ENCODE data around the gene IL18. TPM values are rescaled to one million over a fixed set of nuclear protein-coding genes. Genes with fewer than 3 reads are reported as not detected.

Gene IL18
- total RNA-seq, 6 experiments from 2014 or later: 2.7 to 7.2 (median 4.4) TPM

DNA sequence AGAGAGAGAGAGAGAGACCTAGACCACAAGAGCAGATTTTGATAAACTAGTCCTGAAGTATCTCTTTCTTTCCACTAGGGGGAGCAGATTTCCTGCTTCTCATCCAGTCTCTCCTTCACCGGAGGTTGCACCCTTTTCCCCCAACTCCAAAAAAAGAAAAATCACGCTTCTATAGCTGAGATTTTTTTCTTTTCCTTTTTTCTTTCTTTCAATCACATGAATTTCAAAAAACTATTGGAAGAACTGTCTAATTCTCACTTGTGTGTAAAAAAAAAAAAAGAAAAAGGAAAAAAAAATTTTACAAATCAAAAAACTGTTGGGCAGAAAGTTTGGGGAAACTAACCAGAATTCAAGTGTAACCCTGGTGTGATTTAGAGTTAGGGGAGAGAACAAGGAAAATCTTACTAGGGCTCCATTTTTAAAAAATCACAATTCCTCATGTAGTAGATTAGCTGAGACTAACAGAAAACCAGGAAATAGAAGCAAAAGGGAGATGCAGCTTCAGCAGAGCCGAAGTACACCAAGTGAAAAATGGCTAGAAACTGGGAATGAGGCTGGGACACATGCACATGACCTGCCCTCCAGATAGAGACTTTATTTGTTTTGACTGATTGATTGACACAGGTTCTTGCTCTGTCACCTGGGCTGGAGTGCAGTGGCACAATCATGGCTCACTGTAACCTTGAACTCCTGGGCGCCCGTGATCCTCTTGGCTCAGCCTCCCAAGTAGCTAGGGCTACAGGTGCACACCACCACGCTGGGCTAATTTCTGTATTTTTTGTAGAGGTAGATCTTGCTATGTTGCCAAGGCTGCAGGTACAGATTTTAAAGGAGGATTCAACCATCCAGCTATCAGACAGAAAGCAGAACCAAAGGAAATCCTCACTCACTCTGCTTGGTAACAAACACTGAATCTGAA lies 50.1 kb downstream of the IL18 start:
- intact Hi-C loops (cut with DNase I): no loop called here
- 32% methylated on average over 5 of the region's 6 CpGs for WGBS (ENCODE audit: insufficient coverage, low coverage, low lambda C conversion rate, missing lambda C conversion rate)
- no peak for DNase-seq

DNA sequence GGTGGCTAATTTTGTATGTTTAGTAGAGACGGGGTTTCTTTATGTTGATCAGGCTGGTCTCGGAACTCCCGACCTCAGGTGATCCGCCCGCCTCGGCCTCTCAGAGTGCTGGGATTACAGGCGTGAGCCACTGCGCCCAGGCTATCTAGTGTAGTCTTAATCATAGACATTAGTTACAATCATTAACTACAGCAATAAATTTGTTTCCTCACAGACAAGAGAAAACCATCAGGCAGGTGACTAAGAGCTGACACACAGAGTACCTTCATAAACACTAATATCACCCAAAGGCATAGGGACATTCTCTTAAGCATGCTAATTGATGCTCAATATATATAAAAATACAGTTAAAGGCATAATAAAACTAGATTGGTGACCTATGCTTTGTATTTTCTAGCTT lies 57.8 kb downstream of the IL18 start:
- 83% methylated on average over 6 of the region's 8 CpGs for WGBS (ENCODE audit: insufficient coverage, low coverage, low lambda C conversion rate, missing lambda C conversion rate)
- peaks cover 0 to under 1% (median 0%) of the 10 kb centered on the region in 4 donors for H3K4me1 ChIP-seq
- intact Hi-C loops (cut with DNase I): loop anchor here in 1 of 2 donors (10.0 kb wide), 1 partner anchor 169 kb away; no protein-coding TSS in a partner anchor
- TF ChIP-seq, protein P1, sequence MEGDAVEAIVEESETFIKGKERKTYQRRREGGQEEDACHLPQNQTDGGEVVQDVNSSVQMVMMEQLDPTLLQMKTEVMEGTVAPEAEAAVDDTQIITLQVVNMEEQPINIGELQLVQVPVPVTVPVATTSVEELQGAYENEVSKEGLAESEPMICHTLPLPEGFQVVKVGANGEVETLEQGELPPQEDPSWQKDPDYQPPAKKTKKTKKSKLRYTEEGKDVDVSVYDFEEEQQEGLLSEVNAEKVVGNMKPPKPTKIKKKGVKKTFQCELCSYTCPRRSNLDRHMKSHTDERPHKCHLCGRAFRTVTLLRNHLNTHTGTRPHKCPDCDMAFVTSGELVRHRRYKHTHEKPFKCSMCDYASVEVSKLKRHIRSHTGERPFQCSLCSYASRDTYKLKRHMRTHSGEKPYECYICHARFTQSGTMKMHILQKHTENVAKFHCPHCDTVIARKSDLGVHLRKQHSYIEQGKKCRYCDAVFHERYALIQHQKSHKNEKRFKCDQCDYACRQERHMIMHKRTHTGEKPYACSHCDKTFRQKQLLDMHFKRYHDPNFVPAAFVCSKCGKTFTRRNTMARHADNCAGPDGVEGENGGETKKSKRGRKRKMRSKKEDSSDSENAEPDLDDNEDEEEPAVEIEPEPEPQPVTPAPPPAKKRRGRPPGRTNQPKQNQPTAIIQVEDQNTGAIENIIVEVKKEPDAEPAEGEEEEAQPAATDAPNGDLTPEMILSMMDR (IDR thresholded peaks at IDR 0.05): no peak
- TF ChIP-seq POLR2A (IDR thresholded peaks at IDR 0.05): no peak
- no peaks in the 10 kb centered on the region for H3K36me3 ChIP-seq
- ATAC-seq (no peak), DNase-seq (no peak)
- H3K27me3 ChIP-seq: no peaks in the 10 kb centered on the region
- no peak overlapping the region for H3K27ac ChIP-seq
- no peaks in the 10 kb centered on the region for H3K9me3 ChIP-seq
- no peak overlapping the region for H3K4me3 ChIP-seq

More for the DNA sequence above, 50.1 kb downstream of the IL18 start:
- no peak for TF ChIP-seq POLR2A (IDR thresholded peaks at IDR 0.05)
- TF ChIP-seq, protein P1 (IDR thresholded peaks at IDR 0.05): peak; percentile 54 to 69 (median 64)
- no peak overlapping the region for H3K4me3 ChIP-seq
- peak; percentile 88 to 97 (median 92) for ATAC-seq
- H3K4me1 ChIP-seq: no peaks in the 10 kb centered on the region
- no peaks in the 10 kb centered on the region for H3K9me3 ChIP-seq
- no peaks in the 10 kb centered on the region for H3K27me3 ChIP-seq
- no peaks in the 10 kb centered on the region for H3K36me3 ChIP-seq
- no peak overlapping the region for H3K27ac ChIP-seq

DNA sequence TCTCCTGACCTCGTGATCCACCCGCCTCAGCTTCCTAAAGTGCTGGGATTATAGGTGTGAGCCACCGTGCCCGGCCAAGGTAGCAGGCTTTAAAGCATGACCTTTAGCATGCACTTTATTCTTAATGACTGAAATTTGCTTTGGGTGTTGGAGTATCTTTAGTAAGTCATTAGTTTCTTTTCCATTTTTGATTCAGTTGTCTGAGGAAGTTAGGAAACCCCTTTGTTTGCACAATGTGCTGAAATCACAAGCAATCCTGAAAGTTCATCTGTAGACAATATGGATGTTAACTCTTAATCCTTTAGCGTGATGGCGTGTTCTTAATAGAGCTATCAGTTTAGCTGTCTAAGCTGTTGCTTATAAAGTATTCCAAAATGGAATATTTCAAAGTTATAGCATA lies 60.4 kb downstream of the IL18 start:
- TF ChIP-seq POLR2A (IDR thresholded peaks at IDR 0.05): no peak
- TF ChIP-seq, protein P1 (IDR thresholded peaks at IDR 0.05): no peak
- H3K4me1 ChIP-seq: peaks cover 0 to 13% (median 0%) of the 10 kb centered on the region in 4 donors

DNA sequence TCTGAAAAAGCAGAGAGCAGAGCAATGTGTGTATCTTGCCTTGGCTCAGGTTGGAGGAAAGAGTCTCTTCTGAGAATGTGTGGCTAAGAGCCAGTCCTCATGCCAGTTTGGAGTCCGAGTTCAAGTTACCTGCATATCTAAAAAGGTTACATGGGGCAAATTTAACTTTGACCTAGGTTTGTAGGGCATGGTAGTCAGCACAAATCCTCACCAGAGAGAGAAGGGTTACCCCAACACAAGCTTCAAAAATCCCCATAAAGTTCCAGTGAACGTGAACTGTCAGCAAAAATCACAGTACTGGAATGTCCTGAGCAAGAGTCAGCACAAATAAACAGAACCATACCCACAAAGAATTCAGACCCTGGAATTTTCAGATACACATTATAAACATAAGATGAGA lies 63.4 kb downstream of the IL18 start:
- TF ChIP-seq POLR2A (IDR thresholded peaks at IDR 0.05): no peak
- TF ChIP-seq, protein P1 (IDR thresholded peaks at IDR 0.05): no peak
- no peak overlapping the region for H3K4me3 ChIP-seq
- H3K36me3 ChIP-seq: peaks cover 0 to 17% (median 3%) of the 10 kb centered on the region in 4 donors
- ATAC-seq: peak; percentile 52 to 90 (median 72)
- H3K4me1 ChIP-seq: peaks cover 0 to 13% (median 0%) of the 10 kb centered on the region in 4 donors
- H3K27me3 ChIP-seq: no peaks in the 10 kb centered on the region
- peak in 1 of 3 donors; percentile 55 for DNase-seq
- peak overlapping the region in 1 of 3 donors; percentile 54 for H3K27ac ChIP-seq
- intact Hi-C loops (cut with DNase I): loop anchor here in 1 of 2 donors (10.0 kb wide), 1 partner anchor 174 kb away; no protein-coding TSS in a partner anchor
- no peaks in the 10 kb centered on the region for H3K9me3 ChIP-seq
- WGBS (ENCODE audit: insufficient coverage, low coverage, low lambda C conversion rate, missing lambda C conversion rate): 13% methylated on average over 2 of the region's 2 CpGs

More for the DNA sequence above, 60.4 kb downstream of the IL18 start:
- DNase-seq: no peak
- H3K4me3 ChIP-seq: no peak overlapping the region
- peak in 1 of 4 donors; percentile 29 for ATAC-seq
- H3K36me3 ChIP-seq: no peaks in the 10 kb centered on the region
- WGBS (ENCODE audit: insufficient coverage, low coverage, low lambda C conversion rate, missing lambda C conversion rate): 74% methylated on average over 6 of the region's 6 CpGs
- intact Hi-C loops (cut with DNase I): loop anchor here in 1 of 2 donors (10.0 kb wide), 1 partner anchor 171 kb away; no protein-coding TSS in a partner anchor
- H3K27ac ChIP-seq: no peak overlapping the region
- H3K27me3 ChIP-seq: no peaks in the 10 kb centered on the region
- H3K9me3 ChIP-seq: no peaks in the 10 kb centered on the region

All from right lobe of liver (tissue), 6 donors.